Endothelial cell of umbilical vein (primary cell): ENCODE data around the gene IL6ST. TPM values are rescaled to one million over a fixed set of nuclear protein-coding genes. Genes with fewer than 3 reads are reported as not detected.

Experiments
- BruUV-seq: library from RNA; stranded (reverse); fragments of 400-500 nt; replicated peaks from 2 replicates; lab custom pipeline; 2021; lab: Mats Ljungman, UMichigan
- CTCF ChIA-PET: fragments of 300-600, 350-600 bp; sonication (Branson Sonifier 250); formaldehyde crosslinking; loops from one replicate; lab custom pipeline; 2021; ENCODE audit warnings: antibody characterized with exemption, inconsistent platforms; lab: Charles Lee
- POLR2A ChIA-PET: fragments of 300-600, 350-600 bp; sonication (Branson Sonifier 250); formaldehyde crosslinking; loops from one replicate; lab custom pipeline; 2021; ENCODE audit warnings: antibody characterized with exemption, inconsistent platforms; lab: Charles Lee
- DNase-seq: peaks from one replicate; pipeline ENCODE4 v3.0.0-alpha.2; 2011; ENCODE audit warnings: low read depth, low spot score
- FAIRE-seq: peaks from 2 replicates; lab custom pipeline; 2011; peaks lifted over from hg19 to GRCh38; lab: Jason Lieb, UNC
- H2AFZ ChIP-seq: 2 replicates; pipeline ENCODE4 v1.6.0; 2012; ENCODE audit warnings: low read depth, low read length, control low read depth, inconsistent platforms
- H3K27ac ChIP-seq: 2 replicates; pipeline ENCODE4 v1.5.1; 2011; ENCODE audit warnings: low read depth, mild to moderate bottlenecking, control low read depth, low read length, moderate library complexity; ENCODE audit not compliant: insufficient read depth
- H3K27me3 ChIP-seq, 2 experiments: 2 replicates each; pipeline versions ENCODE4 v1.6.0 to v1.6.1; 2011; ENCODE audit warnings: low read length in 2 of 2, mixed read lengths in 1 of 2; ENCODE audit not compliant: control insufficient read depth in 2 of 2, insufficient read depth in 2 of 2
- H3K36me3 ChIP-seq, 2 experiments: 2 replicates in 1 of 2; 3 replicates in 1 of 2; pipeline ENCODE4 v1.5.1; 2011; ENCODE audit warnings: low read length in 2 of 2, mild to moderate bottlenecking in 1 of 2, moderate library complexity in 1 of 2; ENCODE audit not compliant: control insufficient read depth in 2 of 2, insufficient read depth in 2 of 2; ENCODE audit errors: extremely low read depth in 1 of 2
- H3K4me1 ChIP-seq: 3 replicates; pipeline ENCODE4 v1.5.1; 2011; ENCODE audit warnings: mild to moderate bottlenecking, low read length; ENCODE audit not compliant: control insufficient read depth, insufficient read depth; ENCODE audit errors: extremely low read depth
- H3K4me2 ChIP-seq: 2 replicates; pipeline ENCODE4 v1.6.1; 2011; ENCODE audit warnings: low read length, control low read depth, mixed read lengths; ENCODE audit not compliant: insufficient read depth
- H3K4me3 ChIP-seq, 3 experiments: fragments of 200-600 bp in 1 of 3; sonication (generic), shearing (Covaris generic) in 1 of 3; replicated peaks in 1 of 3; 2 replicates each; pipeline ENCODE4 v1.5.1; 2011 to 2016; ENCODE audit warnings: control low read depth in 3 of 3, low read length in 3 of 3, mild to moderate bottlenecking in 2 of 3, inconsistent platforms in 1 of 3, low read depth in 1 of 3, moderate library complexity in 1 of 3; ENCODE audit not compliant: insufficient read depth in 1 of 3
- H3K79me2 ChIP-seq: 2 replicates; pipeline ENCODE4 v1.6.0; 2012; ENCODE audit warnings: low read length, inconsistent platforms; ENCODE audit not compliant: control insufficient read depth, insufficient read depth
- H3K9ac ChIP-seq: replicated peaks from 2 replicates; pipeline ENCODE3; 2011; ENCODE audit warnings: low read length, control low read depth; ENCODE audit not compliant: insufficient read depth; ENCODE audit errors: extremely low read depth
- H3K9me1 ChIP-seq: replicated peaks from 3 replicates; pipeline ENCODE4 v1.6.0; 2011; ENCODE audit warnings: mild to moderate bottlenecking, low read length; ENCODE audit not compliant: control insufficient read depth, insufficient read depth; ENCODE audit errors: extremely low read depth
- H3K9me3 ChIP-seq: replicated peaks from 2 replicates; pipeline ENCODE4 v1.5.1; 2012; ENCODE audit warnings: low read length, inconsistent platforms; ENCODE audit not compliant: control insufficient read depth, insufficient read depth
- H4K20me1 ChIP-seq: replicated peaks from 2 replicates; pipeline ENCODE3; 2011; ENCODE audit warnings: mild to moderate bottlenecking, low read length; ENCODE audit not compliant: control insufficient read depth, insufficient read depth; ENCODE audit errors: extremely low read depth
- EZH2 ChIP-seq: IDR thresholded peaks from 2 replicates; pipeline ENCODE4 v1.6.1; 2012; ENCODE audit warnings: borderline replicate concordance, low read depth, mild to moderate bottlenecking, moderate library complexity, low read length, inconsistent platforms; ENCODE audit not compliant: severe bottlenecking
- FOS ChIP-seq: IDR thresholded peaks from 2 replicates; pipeline ENCODE4 v1.6.1; 2011; ENCODE audit warnings: mild to moderate bottlenecking, low read length, moderate library complexity, borderline replicate concordance; ENCODE audit not compliant: insufficient read depth
- GATA2 ChIP-seq: IDR thresholded peaks from 2 replicates; pipeline ENCODE4 v1.7.0; 2011; ENCODE audit warnings: low read depth, mild to moderate bottlenecking, moderate library complexity, mixed read lengths, low read length; ENCODE audit not compliant: insufficient read length, insufficient read depth
- JUN ChIP-seq: IDR thresholded peaks from 2 replicates; pipeline ENCODE4 v1.6.1; 2011; ENCODE audit warnings: borderline replicate concordance, low read depth; ENCODE audit not compliant: insufficient read length, insufficient read depth
- MYC ChIP-seq: IDR thresholded peaks from one replicate; pipeline ENCODE4 v1.6.1; 2011; ENCODE audit warnings: mild to moderate bottlenecking, low read depth, low read length
- POLR2A ChIP-seq: IDR thresholded peaks from 2 replicates; pipeline ENCODE4 v1.6.1; 2012; ENCODE audit warnings: low read depth, mild to moderate bottlenecking, control low read depth, low read length
- POLR2AphosphoS5 ChIP-seq: IDR thresholded peaks from 2 replicates; pipeline ENCODE4 v1.6.1; 2012; ENCODE audit warnings: low read depth, mild to moderate bottlenecking, control low read depth, low read length, moderate library complexity; ENCODE audit not compliant: insufficient read depth
- dilution Hi-C: fragments of 300-500 bp; cut with MboI; formaldehyde crosslinking; loops from one replicate; pipeline ENCODE4 v1.15.0; 2019; ENCODE audit warnings: low sequenced_read_pairs; ENCODE audit not compliant: extremely low pct_ligation_motif_present
- intact Hi-C: fragments of 100-400 bp; cut with micrococcal nuclease; formaldehyde crosslinking; loops from one replicate; pipeline ENCODE4 v1.10.0; 2022
- polyA plus RNA-seq, 4 experiments: library from polyadenylated mRNA; depleted of rRNA in 3 of 4; stranded (reverse) in 3 of 4; unstranded in 1 of 4; fragments of >200 nt; gene quantifications; 2 replicates each; pipeline versions ENCODE4 v1.2.1 to v1.2.3, GENCODE V29; 2011 to 2012; ENCODE audit warnings: missing spikeins in 1 of 4
- total RNA-seq: library from RNA; stranded (reverse); gene quantifications from 2 replicates; pipeline ENCODE4 v1.2.3, GENCODE V29; 2021
- TF ChIP-seq, protein P1 (sequence below), 2 donors: IDR thresholded peaks; 1 replicate in 1 of 2; 2 replicates in 1 of 2; pipeline ENCODE4 v1.5.1; 2011; ENCODE audit warnings: low read length in 2 of 2, mild to moderate bottlenecking in 2 of 2, moderate library complexity in 2 of 2, control low read depth in 1 of 2, inconsistent platforms in 1 of 2, low read depth in 1 of 2; ENCODE audit not compliant: insufficient read depth in 1 of 2; ENCODE audit errors: extremely low read depth in 1 of 2
- TF ChIP-seq, protein P2 (sequence below): IDR thresholded peaks from 2 replicates; pipeline ENCODE4 v1.6.1; 2011; ENCODE audit not compliant: insufficient read depth, insufficient read length

IL6ST gene
- total and polyA plus RNA-seq, 2 donors (not counting 3 experiments of a cell fraction or from before 2014, with no cell fraction given): 135 to 345 TPM

DNA sequence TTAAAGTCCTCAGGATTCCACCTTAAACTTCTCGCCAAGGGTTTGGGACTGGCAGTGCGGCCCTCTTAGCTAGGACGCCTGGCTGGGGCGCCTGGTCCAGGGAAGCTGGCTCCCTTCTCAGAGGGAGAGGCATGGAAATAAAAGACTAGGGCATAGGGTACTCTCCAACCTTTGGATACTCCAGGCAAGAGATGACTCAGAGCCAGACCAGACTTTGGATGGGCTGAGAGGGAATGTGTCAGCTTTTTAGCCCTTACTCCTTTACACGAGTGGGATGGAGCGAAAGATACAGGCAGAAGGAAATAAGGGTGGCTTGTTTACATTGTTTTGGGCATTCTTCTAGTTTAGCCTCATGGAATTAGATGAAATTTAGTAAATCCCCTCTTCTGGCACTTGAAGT is 95.4 kb downstream of the IL6ST start:
- dilution Hi-C loops (no loop called here), intact Hi-C loops (no loop called here)
- DNase-seq (no peak), FAIRE-seq (no peak)
- no peak overlapping the region for H2AFZ ChIP-seq
- H3K4me1 ChIP-seq: no peaks in the 10 kb centered on the region
- H3K27ac ChIP-seq: no peak overlapping the region
- TF ChIP-seq EZH2 (no peak), FOS (no peak)
- H3K4me3 ChIP-seq: no peak overlapping the region
- no peaks in the 10 kb centered on the region for H3K79me2 ChIP-seq
- H4K20me1 ChIP-seq: no peaks in the 10 kb centered on the region
- H3K9me1 ChIP-seq: no peaks in the 10 kb centered on the region
- no peaks in the 10 kb centered on the region for H3K9me3 ChIP-seq
- no peaks in the 10 kb centered on the region for H3K27me3 ChIP-seq
- no TSS peak for BruUV-seq
- POLR2A ChIA-PET: no interaction called here
- H3K9ac ChIP-seq: no peak overlapping the region
- no peak overlapping the region for H3K4me2 ChIP-seq
- H3K36me3 ChIP-seq: no peaks in the 10 kb centered on the region
- CTCF ChIA-PET: interaction anchor here (1.5 to 1.6 kb wide), 2 partner anchors 10 to 37 kb away, joined by 3 to 5 read pairs; no protein-coding TSS in a partner anchor

DNA sequence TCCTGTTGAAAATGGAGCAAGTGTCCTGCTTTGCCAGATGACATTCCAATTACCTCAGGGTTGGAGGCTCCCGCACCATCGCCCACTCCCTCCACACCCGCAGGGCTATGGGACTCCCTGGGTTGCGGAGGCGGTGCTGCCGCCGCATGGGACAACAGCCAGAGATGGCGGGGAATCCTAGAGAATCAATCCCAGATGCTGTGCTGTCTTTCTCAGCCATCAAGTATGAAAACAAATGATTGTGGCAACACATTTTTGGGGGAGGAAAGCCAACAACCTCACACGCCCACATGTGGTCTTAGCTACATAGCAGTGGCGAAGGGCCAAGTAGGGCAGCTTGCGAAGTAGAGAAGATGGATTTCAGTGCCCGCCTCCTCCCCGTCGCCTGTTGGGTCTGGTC is 96.9 kb downstream of the IL6ST start:
- Histone ChIP-seq H3K36me3 (no peaks in the 10 kb centered on the region), H3K9ac (no peak overlapping the region), H3K4me1 (no peaks in the 10 kb centered on the region), H3K27ac (no peak overlapping the region), H3K9me3 (no peaks in the 10 kb centered on the region), H3K27me3 (no peaks in the 10 kb centered on the region), H2AFZ (no peak overlapping the region), H3K4me2 (no peak overlapping the region), H3K79me2 (no peaks in the 10 kb centered on the region), H4K20me1 (no peaks in the 10 kb centered on the region), H3K9me1 (no peaks in the 10 kb centered on the region), H3K4me3 (no peak overlapping the region)
- no TSS peak for BruUV-seq
- DNase-seq (no peak), FAIRE-seq (no peak)
- ChIA-PET CTCF (interaction anchor here (0.6 to 1.0 kb wide), 3 partner anchors 21 to 95 kb away, joined by 3 read pairs; no protein-coding TSS in a partner anchor), POLR2A (no interaction called here)
- dilution Hi-C loops: no loop called here
- intact Hi-C loops: no loop called here
- no peak for TF ChIP-seq FOS
- TF ChIP-seq, protein P1, sequence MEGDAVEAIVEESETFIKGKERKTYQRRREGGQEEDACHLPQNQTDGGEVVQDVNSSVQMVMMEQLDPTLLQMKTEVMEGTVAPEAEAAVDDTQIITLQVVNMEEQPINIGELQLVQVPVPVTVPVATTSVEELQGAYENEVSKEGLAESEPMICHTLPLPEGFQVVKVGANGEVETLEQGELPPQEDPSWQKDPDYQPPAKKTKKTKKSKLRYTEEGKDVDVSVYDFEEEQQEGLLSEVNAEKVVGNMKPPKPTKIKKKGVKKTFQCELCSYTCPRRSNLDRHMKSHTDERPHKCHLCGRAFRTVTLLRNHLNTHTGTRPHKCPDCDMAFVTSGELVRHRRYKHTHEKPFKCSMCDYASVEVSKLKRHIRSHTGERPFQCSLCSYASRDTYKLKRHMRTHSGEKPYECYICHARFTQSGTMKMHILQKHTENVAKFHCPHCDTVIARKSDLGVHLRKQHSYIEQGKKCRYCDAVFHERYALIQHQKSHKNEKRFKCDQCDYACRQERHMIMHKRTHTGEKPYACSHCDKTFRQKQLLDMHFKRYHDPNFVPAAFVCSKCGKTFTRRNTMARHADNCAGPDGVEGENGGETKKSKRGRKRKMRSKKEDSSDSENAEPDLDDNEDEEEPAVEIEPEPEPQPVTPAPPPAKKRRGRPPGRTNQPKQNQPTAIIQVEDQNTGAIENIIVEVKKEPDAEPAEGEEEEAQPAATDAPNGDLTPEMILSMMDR (IDR thresholded peaks at IDR 0.05; ENCODE audit: extremely low read depth in 1 of 2, insufficient read depth in 1 of 2, low read depth in 1 of 2, low read length in 2 of 2): no peak
- TF ChIP-seq POLR2A: no peak
- no peak for TF ChIP-seq JUN
- TF ChIP-seq, protein P2, sequence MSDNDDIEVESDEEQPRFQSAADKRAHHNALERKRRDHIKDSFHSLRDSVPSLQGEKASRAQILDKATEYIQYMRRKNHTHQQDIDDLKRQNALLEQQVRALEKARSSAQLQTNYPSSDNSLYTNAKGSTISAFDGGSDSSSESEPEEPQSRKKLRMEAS: no peak
- no peak for TF ChIP-seq POLR2AphosphoS5
- TF ChIP-seq GATA2: no peak
- no peak for TF ChIP-seq MYC
- TF ChIP-seq EZH2: no peak
